ENCODE results near the gene CBX2. TPM values are rescaled to one million over a fixed set of nuclear protein-coding genes. Genes with fewer than 3 reads are reported as not detected.

CBX2 gene
- total RNA-seq, 1 experiment from 2014 or later: 79.4 TPM

GRCh38 chr17:79822583-79823124 lies 44.7 kb downstream of the CBX2 start:
- H4K91ac ChIP-seq (ENCODE audit: insufficient read length, low read depth, low read length): no peak overlapping the region
- H3T11ph ChIP-seq (ENCODE audit: low read length): no peak overlapping the region
- H3K27me3 Mint-ChIP-seq (ENCODE audit: low read depth): peaks cover 100% of the 10 kb centered on the region
- H2BK12ac ChIP-seq (ENCODE audit: insufficient read length, low read depth, low read length): no peak overlapping the region
- H3K4ac ChIP-seq (ENCODE audit: low read depth, low read length): no peak overlapping the region
- H3K23ac ChIP-seq (ENCODE audit: insufficient read length, low read depth, low read length): no peak overlapping the region
- H3K14ac ChIP-seq (ENCODE audit: insufficient read depth, low read length): no peak overlapping the region
- TF ChIP-seq CTCF (conservative IDR thresholded peaks at IDR 0.05): no peak
- no peak overlapping the region for H2BK15ac ChIP-seq (ENCODE audit: low read depth, low read length)
- no peak overlapping the region for H3K9ac ChIP-seq (ENCODE audit: extremely low read depth, insufficient read length, low read length)
- no peaks in the 10 kb centered on the region for H3K79me1 ChIP-seq (ENCODE audit: insufficient read depth, low read depth, low read length, poor library complexity, severe bottlenecking)
- H3K18ac ChIP-seq (ENCODE audit: insufficient read length, low read depth, low read length): no peak overlapping the region
- WGBS (ENCODE audit: extremely low coverage, insufficient read length, low lambda C conversion rate): no CpG with 5 or more reads among the region's 17 CpGs
- no peak overlapping the region for H4K5ac ChIP-seq (ENCODE audit: insufficient read length, low read depth, low read length)
- H3K79me2 ChIP-seq (ENCODE audit: insufficient read depth, low read length): no peaks in the 10 kb centered on the region
- H3K27ac ChIP-seq (ENCODE audit: insufficient read length, low read depth, low read length): no peak overlapping the region
- H3K36me3 Mint-ChIP-seq (ENCODE audit: insufficient read depth in 1 of 3, low read depth in 3 of 3): peaks cover 0 to 5% (median 3%) of the 10 kb centered on the region in 3 experiments; a peak in 4 of 7 replicates
- H2AFZ ChIP-seq (ENCODE audit: low read length): no peak overlapping the region
- no peak overlapping the region for H3K27ac Mint-ChIP-seq
- H2BK5ac ChIP-seq (ENCODE audit: insufficient read length, low read length): no peak overlapping the region
- no peak overlapping the region for H3K4me2 ChIP-seq (ENCODE audit: insufficient read depth, insufficient read length, low read length)
- no peak overlapping the region for H2BK120ac ChIP-seq (ENCODE audit: low read depth, low read length, poor library complexity, severe bottlenecking)
- no peak overlapping the region for H2AK5ac ChIP-seq (ENCODE audit: insufficient read length, low read length)
- H3K27me3 ChIP-seq (ENCODE audit: insufficient read depth, low read length): peaks cover 37% of the 10 kb centered on the region
- H2BK20ac ChIP-seq (ENCODE audit: low read depth, low read length, poor library complexity, severe bottlenecking): no peak overlapping the region
- H3K4me3 Mint-ChIP-seq: no peak overlapping the region
- no peak overlapping the region for H4K8ac ChIP-seq (replicated peaks; ENCODE audit: insufficient read length, low read depth, low read length)
- H3K56ac ChIP-seq (ENCODE audit: insufficient read length, low read depth, low read length): no peak overlapping the region
- no peaks in the 10 kb centered on the region for H3K23me2 ChIP-seq (ENCODE audit: insufficient read length, low read depth, low read length, poor library complexity, severe bottlenecking)
- H3K9me3 Mint-ChIP-seq: peaks cover 7 to 13% of the 10 kb centered on the region in 2 experiments; a peak in 4 of 5 replicates
- no peaks in the 10 kb centered on the region for H3K9me3 ChIP-seq (ENCODE audit: control insufficient read depth, low read depth, low read length)
- no peak for DNase-seq
- no peaks in the 10 kb centered on the region for H4K20me1 ChIP-seq (ENCODE audit: control insufficient read depth, insufficient read depth, insufficient read length)
- H3K4me1 Mint-ChIP-seq: peaks cover 2 to 6% of the 10 kb centered on the region in 2 experiments; a peak in 3 of 4 replicates
- no peaks in the 10 kb centered on the region for H3K4me1 ChIP-seq (ENCODE audit: insufficient read depth, low read length)
